Hematopoietic multipotent progenitor cell treated with erythropoietin and hydrocortisone succinate and interleukin-3 and kit ligand, for 15 days (in vitro differentiated cells): ENCODE measurements around the gene TNNT1.
"Not testable (repeated sequence)": the region's sequence is repeated elsewhere in the genome, so short reads cannot be mapped to it uniquely, and the experiment has no call there.

Source experiments
- DNase-seq: peaks from one replicate; pipeline ENCODE4 v3.0.0-alpha.2; 2015; ENCODE audit warnings: low spot score

TNNT1 gene

GRCh38 chr19:55169136-55169535 is 20.1 kb upstream of the TNNT1 start:
- DNase-seq, result no peak

GRCh38 chr19:55166530-55167268 is 17.7 kb upstream of the TNNT1 start, which contains the start of gene DNAAF3:
Gene DNAAF3, minus strand, starts transcription at chr19:55166613. Its CDS starts 200 bp downstream, at chr19:55166413.
- DNase-seq, result peak; percentile 92

- peak; percentile 45 for DNase-seq
Observed at GRCh38 chr19:55165952-55166529, 17.0 kb upstream of the TNNT1 start.

GRCh38 chr19:55161571-55162322 is 12.7 kb upstream of the TNNT1 start:
- no peak for DNase-seq

GRCh38 chr19:55160986-55161365 is 12.0 kb upstream of the TNNT1 start:
- no peak for DNase-seq

- DNase-seq, result peak; percentile 94
Observed at GRCh38 chr19:55160128-55160985, 11.4 kb upstream of the TNNT1 start.

- DNase-seq, result peak; percentile 85
Observed at GRCh38 chr19:55158848-55159749, 10.1 kb upstream of the TNNT1 start.

- no peak for DNase-seq
Observed at GRCh38 chr19:55158423-55158822, 9.4 kb upstream of the TNNT1 start.

GRCh38 chr19:55157064-55157908 is 8.3 kb upstream of the TNNT1 start, which contains the start of gene TNNI3:
Gene TNNI3, minus strand, starts transcription at chr19:55157732. Its CDS starts 143 bp downstream, at chr19:55157589.
- no peak for DNase-seq

- peak; percentile 40 for DNase-seq
Observed at GRCh38 chr19:55156202-55157063, 7.4 kb upstream of the TNNT1 start.

- DNase-seq, result not testable (repeated sequence)
Observed at GRCh38 chr19:55155784-55156183, 6.8 kb upstream of the TNNT1 start.

- DNase-seq, result no peak
Observed at GRCh38 chr19:55153652-55154264, 4.8 kb upstream of the TNNT1 start.

GRCh38 chr19:55152017-55152416 is 3.0 kb upstream of the TNNT1 start:
- no peak for DNase-seq

- no peak for DNase-seq
Observed at GRCh38 chr19:55147545-55148251, 1.3 kb downstream of the TNNT1 start.

- no peak for DNase-seq
Observed at GRCh38 chr19:55146705-55147273, 2.2 kb downstream of the TNNT1 start.

GRCh38 chr19:55146078-55146704 is 2.8 kb downstream of the TNNT1 start:
- DNase-seq, result peak; percentile 45

- no peak for DNase-seq
Observed at GRCh38 chr19:55145232-55145631, 3.8 kb downstream of the TNNT1 start.
